Measurements from ENCODE around the gene BMAL1. TPM values are rescaled to one million over a fixed set of nuclear protein-coding genes. Genes with fewer than 3 reads are reported as not detected.

Gene BMAL1
- total RNA-seq, 4 donors from 2014 or later = 27.7 to 81.8 (median 41.0) TPM

GRCh38 chr11:13343067-13343466 lies 65.5 kb downstream of the BMAL1 start:
- no peaks in the 10 kb centered on the region for H3K36me3 ChIP-seq
- DNase-seq = no peak
- no peaks in the 10 kb centered on the region for H3K27me3 ChIP-seq
- H3K9me3 ChIP-seq = no peaks in the 10 kb centered on the region
- intact Hi-C loops (cut with DNase I; ENCODE audit: low total_unique reads) = loop anchor here (10.0 kb wide), 2 partner anchors 378 to 1018 kb away; no protein-coding TSS in a partner anchor
- ATAC-seq = no peak
- TF ChIP-seq POLR2A (IDR thresholded peaks at IDR 0.05) (no peak), CTCF (IDR thresholded peaks at IDR 0.05 in 4 of 5, conservative IDR thresholded peaks at IDR 0.05 in 1 of 5) (no peak)
- peaks cover 23% of the 10 kb centered on the region in 2 donors for H3K4me1 ChIP-seq
- H3K27ac ChIP-seq = no peak overlapping the region
- H3K4me3 ChIP-seq = no peak overlapping the region
- in situ Hi-C loops (cut with MboI; ENCODE audit: low sequenced_read_pairs in 4 of 4) = loop anchor here (5.0 to 25.0 kb wide), 3 partner anchors 128 to 381 kb away; no protein-coding TSS in a partner anchor

GRCh38 chr11:13343931-13344717 lies 66.5 kb downstream of the BMAL1 start:
- TF ChIP-seq CTCF (IDR thresholded peaks at IDR 0.05 in 4 of 5, conservative IDR thresholded peaks at IDR 0.05 in 1 of 5) (peak; percentile 72 to 89 (median 82)), POLR2A (IDR thresholded peaks at IDR 0.05) (no peak)
- H3K4me3 ChIP-seq = no peak overlapping the region
- peak; percentile 60 to 80 for ATAC-seq
- H3K4me1 ChIP-seq = peaks cover 12 to 13% of the 10 kb centered on the region in 2 donors
- H3K9me3 ChIP-seq = no peaks in the 10 kb centered on the region
- H3K36me3 ChIP-seq = no peaks in the 10 kb centered on the region
- peak in 1 of 2 donors; percentile 55 for DNase-seq
- H3K27me3 ChIP-seq = no peaks in the 10 kb centered on the region
- in situ Hi-C loops (cut with MboI; ENCODE audit: low sequenced_read_pairs in 4 of 4) (loop anchor here (5.0 to 25.0 kb wide), 3 partner anchors 129 to 382 kb away; no protein-coding TSS in a partner anchor), intact Hi-C loops (cut with DNase I; ENCODE audit: low total_unique reads) (loop anchor here (2.0 to 10.0 kb wide), 3 partner anchors 135 to 1019 kb away; no protein-coding TSS in a partner anchor)
- H3K27ac ChIP-seq = no peak overlapping the region

GRCh38 chr11:13344818-13345217 lies 67.2 kb downstream of the BMAL1 start:
- DNase-seq (no peak), ATAC-seq (no peak)
- in situ Hi-C loops (cut with MboI; ENCODE audit: low sequenced_read_pairs in 4 of 4) (loop anchor here (5.0 to 25.0 kb wide), 3 partner anchors 130 to 383 kb away; no protein-coding TSS in a partner anchor), intact Hi-C loops (cut with DNase I; ENCODE audit: low total_unique reads) (loop anchor here (2.0 to 10.0 kb wide), 3 partner anchors 136 to 1020 kb away; no protein-coding TSS in a partner anchor)
- no peak overlapping the region for H3K4me3 ChIP-seq
- peaks cover 5 to 6% of the 10 kb centered on the region in 2 donors for H3K4me1 ChIP-seq
- no peaks in the 10 kb centered on the region for H3K9me3 ChIP-seq
- no peak overlapping the region for H3K27ac ChIP-seq
- H3K27me3 ChIP-seq = no peaks in the 10 kb centered on the region
- TF ChIP-seq POLR2A (IDR thresholded peaks at IDR 0.05) (no peak), CTCF (IDR thresholded peaks at IDR 0.05 in 4 of 5, conservative IDR thresholded peaks at IDR 0.05 in 1 of 5) (no peak)
- peaks cover 0 to under 1% of the 10 kb centered on the region in 2 donors for H3K36me3 ChIP-seq

- Histone ChIP-seq H3K27ac (no peak overlapping the region), H3K4me1 (no peaks in the 10 kb centered on the region), H3K27me3 (no peaks in the 10 kb centered on the region), H3K4me3 (no peak overlapping the region), H3K9me3 (no peaks in the 10 kb centered on the region), H3K36me3 (peaks cover 0 to 5% of the 10 kb centered on the region in 2 donors)
- TF ChIP-seq CTCF (IDR thresholded peaks at IDR 0.05 in 4 of 5, conservative IDR thresholded peaks at IDR 0.05 in 1 of 5) (no peak), POLR2A (IDR thresholded peaks at IDR 0.05) (no peak)
- in situ Hi-C loops (cut with MboI; ENCODE audit: low sequenced_read_pairs in 4 of 4) (loop anchor here (10.0 to 25.0 kb wide), 2 partner anchors 132 to 384 kb away; no protein-coding TSS in a partner anchor), intact Hi-C loops (cut with DNase I; ENCODE audit: low total_unique reads) (loop anchor here (10.0 kb wide), 2 partner anchors 382 to 1022 kb away; no protein-coding TSS in a partner anchor)
- no peak for DNase-seq
- ATAC-seq = no peak
Observed at GRCh38 chr11:13346470-13346869, 68.9 kb downstream of the BMAL1 start.

Data from gastrocnemius medialis (tissue), 4 donors.